Endometrial microvascular endothelial cells (primary cell): ENCODE results near the gene PRDX6. TPM values are rescaled to one million over a fixed set of nuclear protein-coding genes. Genes with fewer than 3 reads are reported as not detected.

Source experiments
- in situ Hi-C: cut with HindIII; loops from 2 replicates; pipeline ENCODE4 v1.10.0; 2017; ENCODE audit warnings: low sequenced_read_pairs, low pct_unique_long_range_greater_than_20kb; ENCODE audit errors: inconsistent ontology term
- total RNA-seq: library from RNA; depleted of rRNA; stranded (reverse); fragments of >200 nt; gene quantifications from one replicate; pipeline ENCODE4 v1.2.3, GENCODE V29; 2015; ENCODE audit errors: inconsistent ontology term

Gene PRDX6
- 289 TPM for total RNA-seq

DNA sequence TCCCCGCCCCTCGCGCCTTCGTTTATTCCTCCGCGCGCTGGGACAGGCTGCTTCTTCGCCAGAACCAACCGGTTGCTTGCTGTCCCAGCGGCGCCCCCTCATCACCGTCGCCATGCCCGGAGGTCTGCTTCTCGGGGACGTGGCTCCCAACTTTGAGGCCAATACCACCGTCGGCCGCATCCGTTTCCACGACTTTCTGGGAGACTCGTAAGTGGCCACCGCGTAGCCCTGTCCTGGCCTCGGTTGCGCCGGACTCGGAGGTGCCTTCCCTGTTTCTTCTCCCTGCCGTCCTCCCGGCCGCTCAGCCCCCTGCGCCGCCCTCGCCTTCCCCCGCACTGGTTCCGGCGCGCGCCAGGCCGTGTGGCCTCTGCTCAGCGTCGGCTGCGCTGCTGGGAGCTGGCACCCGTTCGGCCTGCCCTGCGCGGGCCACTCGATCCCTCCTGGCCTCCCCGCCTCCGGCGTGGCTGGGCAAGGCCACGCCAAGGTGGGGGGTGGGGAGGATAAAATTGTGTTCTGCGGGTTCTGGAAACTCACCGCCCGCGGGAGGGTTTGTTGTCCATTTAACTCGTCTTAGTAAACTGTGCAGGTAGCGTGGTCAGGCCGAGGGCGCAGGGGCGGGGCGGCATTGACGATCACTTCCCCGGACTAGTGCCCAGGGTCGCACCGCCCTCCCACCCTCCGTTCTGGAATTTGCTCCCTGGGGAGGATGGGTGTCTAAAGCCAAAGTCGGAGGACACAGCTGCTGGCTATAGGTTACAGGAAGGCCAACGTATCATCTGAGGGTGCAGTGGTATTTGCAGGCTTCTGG is at the start of gene PRDX6:
PRDX6 (plus strand) TSS at position 50 of the 808 bp plus-strand sequence; CDS start at position 113, 63 bp downstream.
- in situ Hi-C loops = no loop called here

GRCh38 chr1:173429471-173430402 is 47.4 kb upstream of the PRDX6 start:
- in situ Hi-C loops = no loop called here

- in situ Hi-C loops = no loop called here
Measured at GRCh38 chr1:173430677-173431303, 46.3 kb upstream of the PRDX6 start.

GRCh38 chr1:173431304-173432045 is 45.7 kb upstream of the PRDX6 start:
- in situ Hi-C loops = no loop called here

DNA sequence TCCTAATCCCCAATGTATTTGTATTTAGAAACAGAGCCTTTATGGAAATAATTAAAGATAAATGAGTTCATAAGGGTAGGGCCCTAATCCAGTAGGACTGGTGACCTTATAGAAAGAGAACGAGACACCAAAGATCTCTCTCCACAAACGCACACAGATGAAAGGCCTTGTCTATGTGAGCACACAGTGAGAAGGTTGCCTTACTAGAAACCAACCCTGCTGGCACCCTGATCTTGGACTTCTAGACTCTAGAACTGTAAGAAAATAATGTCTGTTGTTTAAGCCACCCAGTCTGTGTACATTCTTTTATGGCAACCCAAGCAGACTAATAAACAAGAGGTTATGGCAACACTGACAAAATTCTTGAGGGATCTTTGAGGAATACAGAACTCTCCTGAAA is 44.8 kb upstream of the PRDX6 start:
- in situ Hi-C loops = no loop called here

DNA sequence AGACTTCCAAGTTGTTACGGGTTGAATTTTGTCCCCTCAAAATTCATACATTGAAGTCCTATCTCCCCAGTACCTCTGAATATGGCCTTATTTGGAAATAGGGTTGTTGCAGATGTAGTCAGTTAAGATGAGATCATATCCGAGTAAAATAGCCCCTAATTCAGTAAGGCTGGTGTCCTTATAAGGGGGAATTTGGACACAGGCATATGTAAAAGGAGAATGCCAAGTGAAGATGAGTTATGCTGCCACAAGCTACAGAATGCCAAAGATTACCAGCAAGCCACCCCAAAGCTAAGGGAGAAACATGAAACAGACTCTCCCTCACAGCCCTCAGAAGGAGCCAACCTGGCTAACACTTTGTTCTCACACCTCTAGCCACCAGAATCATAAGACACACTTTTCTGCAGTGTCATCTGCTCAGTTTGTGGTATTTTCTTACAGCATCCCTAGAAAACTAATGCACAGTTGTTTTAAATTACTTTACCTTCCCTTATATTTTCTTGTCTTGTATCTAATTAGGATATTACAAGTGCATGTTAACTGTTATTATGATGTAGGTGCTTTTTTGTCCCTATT is 43.3 kb upstream of the PRDX6 start:
- in situ Hi-C loops = no loop called here

DNA sequence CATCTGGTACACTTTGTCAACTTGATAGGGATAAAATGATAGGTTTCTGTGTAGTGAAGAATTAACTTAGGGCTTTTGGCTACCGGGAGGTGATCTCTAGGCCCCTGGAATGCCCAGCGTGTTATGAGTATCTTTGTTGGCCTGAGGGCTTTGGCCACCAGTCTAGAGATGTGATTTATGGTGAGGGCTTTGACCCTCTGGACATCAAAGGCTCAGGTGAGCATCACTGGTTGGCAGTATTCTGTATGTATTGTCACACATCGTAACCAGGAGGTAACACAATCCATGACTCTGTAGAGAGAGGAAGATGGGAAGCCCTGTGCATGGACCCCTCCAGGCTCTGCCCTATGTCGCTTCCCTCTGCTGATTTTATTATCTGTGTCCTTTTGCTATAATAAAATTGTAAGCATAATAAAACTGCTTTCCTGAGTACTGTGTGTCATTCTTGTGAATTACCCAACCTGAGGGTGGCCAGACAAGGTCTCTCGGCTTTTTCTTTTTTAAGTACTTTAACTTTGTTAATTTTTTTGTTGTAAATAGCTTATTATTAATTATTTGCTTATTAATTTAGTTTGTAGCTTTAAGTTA is 40.2 kb upstream of the PRDX6 start:
- in situ Hi-C loops = no loop called here

GRCh38 chr1:173438675-173439074 is 38.5 kb upstream of the PRDX6 start:
- in situ Hi-C loops = no loop called here

DNA sequence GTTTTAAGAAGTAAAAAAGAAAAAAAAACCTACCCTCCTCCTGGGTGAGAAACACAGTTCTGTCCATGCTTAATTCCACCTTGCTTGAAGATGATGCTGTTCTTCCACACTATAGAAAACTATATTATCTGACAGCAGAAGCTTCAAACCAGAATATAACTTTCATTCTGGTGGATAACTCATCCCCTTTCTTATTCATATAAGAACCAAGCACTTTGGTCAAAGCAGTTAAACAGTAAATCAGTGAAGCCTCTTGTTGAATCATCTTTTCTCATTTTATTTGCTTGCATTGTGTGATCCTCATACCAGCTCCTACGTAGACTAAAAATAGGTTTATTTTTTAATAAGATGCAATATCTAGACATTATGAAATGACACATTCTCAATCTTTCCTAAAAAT is 36.7 kb upstream of the PRDX6 start:
- in situ Hi-C loops = no loop called here

DNA sequence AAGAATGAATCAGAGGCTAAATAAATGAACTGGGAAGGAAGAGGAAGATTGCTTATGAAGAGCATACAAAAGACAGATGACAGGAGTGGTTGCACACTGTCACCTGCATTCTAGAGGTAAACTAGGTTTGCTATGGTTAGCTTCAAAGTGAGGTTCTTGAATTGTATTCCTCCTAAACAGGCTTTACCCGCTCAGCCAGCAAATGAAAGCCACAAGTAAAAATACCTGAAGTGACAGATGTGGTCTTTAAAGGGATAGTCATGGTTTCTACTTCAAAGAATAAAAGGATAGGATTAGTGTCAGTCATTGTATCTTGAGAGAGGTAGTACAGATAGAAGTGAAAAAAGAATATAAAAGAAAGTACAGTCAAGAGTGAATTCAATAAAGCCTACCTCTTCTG is 32.4 kb upstream of the PRDX6 start:
- in situ Hi-C loops = no loop called here

DNA sequence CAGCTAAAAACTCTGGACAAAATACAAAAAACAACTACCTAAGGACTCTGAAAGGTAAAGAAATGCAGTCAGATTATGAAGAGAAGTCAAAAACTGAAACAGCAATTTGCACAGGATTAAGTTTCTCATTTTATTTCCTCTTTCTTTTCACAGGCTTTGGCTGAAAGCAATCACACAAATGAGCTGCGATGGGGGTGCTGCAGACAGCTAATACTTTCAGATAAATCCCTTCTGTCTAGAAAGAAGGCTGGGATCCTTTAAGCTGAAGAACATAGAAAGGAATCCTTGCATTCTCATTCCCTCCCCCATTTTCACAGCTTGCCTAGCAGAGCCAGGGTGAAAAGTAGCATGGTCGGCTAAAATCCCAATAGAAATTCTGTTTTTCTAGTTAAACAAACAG is 32.0 kb upstream of the PRDX6 start:
- in situ Hi-C loops = no loop called here

GRCh38 chr1:173445656-173446055 is 31.5 kb upstream of the PRDX6 start:
- in situ Hi-C loops = no loop called here

DNA sequence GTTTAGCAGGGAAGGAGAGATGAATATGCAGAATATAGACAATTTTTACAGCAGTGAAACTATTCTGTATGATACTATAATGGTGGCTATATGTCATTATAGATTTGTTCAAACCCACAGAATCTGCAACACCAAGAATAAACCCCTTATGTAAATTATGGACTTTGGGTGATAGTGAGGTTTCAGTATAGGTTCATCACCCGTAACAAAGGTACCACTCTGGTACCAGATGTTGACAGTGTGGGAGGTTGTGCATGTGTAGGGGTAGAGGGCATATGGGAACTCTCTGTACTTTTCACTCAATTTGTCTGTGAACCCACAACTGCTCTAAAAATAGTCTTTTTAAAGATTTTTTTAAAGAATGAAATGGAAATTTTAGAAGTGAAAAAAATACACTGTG is 29.9 kb upstream of the PRDX6 start:
- in situ Hi-C loops = no loop called here

- in situ Hi-C loops = no loop called here
Measured at GRCh38 chr1:173448945-173449344, 28.2 kb upstream of the PRDX6 start.

DNA sequence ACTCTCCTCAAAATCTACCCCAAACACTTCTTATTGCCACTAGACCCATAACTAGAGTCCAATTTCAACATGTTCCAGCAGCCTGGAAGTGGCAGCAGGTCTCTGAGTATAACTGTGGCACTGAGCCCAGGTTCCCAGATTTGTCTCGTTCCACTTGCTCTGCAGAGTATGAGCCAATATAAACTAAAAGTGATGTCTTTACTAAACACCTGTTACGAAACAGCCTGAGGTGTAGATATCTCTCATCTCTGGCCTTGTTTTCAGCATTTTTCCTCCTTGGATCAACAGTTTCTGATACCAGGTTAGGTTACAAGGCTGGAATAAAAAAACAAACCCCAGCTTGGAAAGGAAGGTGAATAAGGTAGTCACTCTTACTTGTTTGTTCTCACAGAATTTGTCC is 25.2 kb upstream of the PRDX6 start:
- in situ Hi-C loops = no loop called here

GRCh38 chr1:173453982-173454381 is 23.2 kb upstream of the PRDX6 start:
- in situ Hi-C loops = no loop called here

- in situ Hi-C loops = no loop called here
Measured at GRCh38 chr1:173454966-173455524, 22.1 kb upstream of the PRDX6 start.

DNA sequence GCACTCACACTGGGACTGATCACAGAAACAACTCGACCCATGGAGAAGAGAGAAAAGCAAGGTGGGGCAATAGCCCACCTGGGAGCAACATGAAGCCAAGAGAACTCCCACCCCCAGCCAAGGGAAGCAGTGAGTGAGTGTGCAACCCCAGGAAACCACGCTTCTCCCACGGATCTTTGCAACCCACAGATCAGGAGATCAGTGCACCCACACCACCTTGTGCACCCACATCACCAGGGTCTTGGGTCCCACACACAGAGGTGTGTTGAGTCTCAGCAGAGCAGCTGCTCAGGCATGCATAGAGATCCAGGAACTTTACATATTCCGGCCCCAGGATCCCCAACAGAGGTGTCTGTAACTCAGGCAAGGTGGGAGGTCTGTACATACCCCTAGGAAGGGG is 17.2 kb upstream of the PRDX6 start:
- in situ Hi-C loops = no loop called here
